Heart left ventricle (tissue), 16 donors: ENCODE data around the gene PTGDR2. TPM values are rescaled to one million over a fixed set of nuclear protein-coding genes. Genes with fewer than 3 reads are reported as not detected.

Experiments used
- ATAC-seq, 4 donors: fragments of 200-7000 bp; cut with Tn5 transposase; one replicate each; pipeline ENCODE4 v1.9.1; 2020 to 2022; ENCODE audit warnings: moderate library complexity in 4 of 4, mild to moderate bottlenecking in 3 of 4, moderate number of reproducible peaks in 1 of 4
- DNase-seq, 5 donors: peaks; one replicate each; pipeline ENCODE4 v3.0.0-alpha.2; 2020
- H3K27ac ChIP-seq, 12 donors: fragments of 200-600 bp; sonication (generic) in 4 of 12; one replicate each; pipeline versions ENCODE4 v1.5.0 to v1.8.0; 2016 to 2022; ENCODE audit warnings: mild to moderate bottlenecking in 2 of 12
- H3K27me3 ChIP-seq, 9 donors: fragments of 200-600 bp; sonication (generic) in 2 of 9; one replicate each; pipeline versions ENCODE4 v1.5.1 to v1.8.0; 2016 to 2022; ENCODE audit warnings: mild to moderate bottlenecking in 3 of 9
- H3K36me3 ChIP-seq, 9 donors: fragments of 200-600 bp; sonication (generic) in 2 of 9; one replicate each; pipeline versions ENCODE4 v1.5.0 to v1.8.0; 2018 to 2022; ENCODE audit warnings: mild to moderate bottlenecking in 2 of 9
- H3K4me1 ChIP-seq, 12 donors: fragments of 200-600 bp; sonication (generic) in 4 of 12; one replicate each; pipeline versions ENCODE4 v1.5.0 to v1.8.0; 2016 to 2022; ENCODE audit warnings: mild to moderate bottlenecking in 3 of 12
- H3K4me3 ChIP-seq, 12 donors: fragments of 200-600 bp; sonication (generic) in 4 of 12; one replicate each; pipeline versions ENCODE4 v1.5.0 to v1.8.0; 2017 to 2022; ENCODE audit warnings: mild to moderate bottlenecking in 9 of 12, moderate library complexity in 4 of 12
- H3K9me3 ChIP-seq, 12 donors: fragments of 200-600 bp; sonication (generic) in 4 of 12; one replicate each; pipeline versions ENCODE4 v1.5.0 to v1.8.0; 2016 to 2022; ENCODE audit warnings: mild to moderate bottlenecking in 1 of 12
- CTCF ChIP-seq, 12 donors: fragments of 200-600 bp; sonication (generic) in 4 of 12; IDR thresholded peaks; one replicate each; pipeline versions ENCODE4 v1.5.0 to v1.8.0; 2018 to 2022; ENCODE audit warnings: antibody characterized with exemption in 12 of 12, mild to moderate bottlenecking in 5 of 12
- POLR2A ChIP-seq, 2 donors: fragments of 450-650 bp; IDR thresholded peaks; one replicate each; pipeline ENCODE4 v1.6.1; 2017; ENCODE audit warnings: antibody characterized with exemption in 2 of 2, mild to moderate bottlenecking in 2 of 2, moderate library complexity in 2 of 2
- WGBS, 4 donors: extraction: QIAGEN DNeasy Blood & Tissue Kit in 2 of 4; methylation state at CpG; one replicate each; pipeline versions ENCODE4 v1.1.5 to v1.1.7; 2013 to 2018; 5-methylcytosine and 5-hydroxymethylcytosine counted together
- intact Hi-C, 10 donors: fragments of 100-400 bp; cut with DNase I; formaldehyde crosslinking; loops; one replicate each; pipeline versions ENCODE4 v1.11.1 to v1.14.2; 2022
- polyA plus RNA-seq, 2 donors: library from polyadenylated mRNA; stranded (reverse); fragments of 200-250 nt; gene quantifications; one replicate each; pipeline ENCODE4 v1.2.3, GENCODE V29; 2013
- total RNA-seq, 9 donors: library from RNA; depleted of rRNA in 2 of 9; stranded (reverse); fragments of >200 nt in 2 of 9; fragmentation: NEBNext Ultra II Directional in 3 of 9; extraction: Animal tissue kit (Norgen Biotek cat#: 25700) in 3 of 9; gene quantifications; one replicate each; pipeline versions ENCODE4 v1.1.0 to v1.2.4, GENCODE V29; 2016 to 2023
- donor health status: ischemic (EF 13 %, LVEDD 7.1; RV severe dilation, severe dysfunction).
- donor health status: healthy with polysubstance abuse.
- donor health status: DM: no; HTN: yes; CAD: no.
- donor health status: DM: no; HTN: no; CAD: no.
- donor health status: ischemic (EF 25% LVEDD 6.9; RV normal size, moderate dysfunction).
- donor health status: ischemic (EF 25% LVEDD 5.7; RV mildly dilated, moderate dysfunction).
- donor health status: healthy.
- donor health status: DM: yes; HTN: yes; CAD: no.
- donor health status: ischemic (EF 35%, LVEDD 5.7; RV mildly dilated, moderate dysfunction).
- donor health status: nonischemic (EF 11% LVEDD 7.7; RV severe dilation, severe dysfunction).
- donor health status: DM: yes; HTN: yes; CAD: no.
- donor health status: PGD.
- donor health status: ischemic (EF 29% LVEDD 5.4; RV normal size, mild dysfunction).
- donor health status: nonischemic (EF 23%, LVEDD 6.1; RV moderate dilation, normal function).

The PTGDR2 gene
- total and polyA plus RNA-seq, 11 donors = 0.61 to 7.9 (median 1.4) TPM

GRCh38 chr11:60809249-60809648 is 46.5 kb downstream of the PTGDR2 start:
- WGBS, 4 donors = 70 to 79% (median 77%) methylated on average over 3 of the region's 3 CpGs
- H3K27ac ChIP-seq = no peak overlapping the region
- peaks cover 0 to 5% (median 0%) of the 10 kb centered on the region in 12 donors for H3K4me1 ChIP-seq
- no peak overlapping the region for H3K4me3 ChIP-seq
- intact Hi-C loops = no loop called here
- H3K27me3 ChIP-seq = no peaks in the 10 kb centered on the region
- H3K9me3 ChIP-seq = no peaks in the 10 kb centered on the region
- H3K36me3 ChIP-seq = no peaks in the 10 kb centered on the region
- peak in 1 of 4 donors; percentile 23 for ATAC-seq
- DNase-seq = no peak
- TF ChIP-seq POLR2A (IDR thresholded peaks at IDR 0.05) (no peak), CTCF (IDR thresholded peaks at IDR 0.05) (no peak)

- Histone ChIP-seq H3K27ac (no peak overlapping the region), H3K4me1 (no peaks in the 10 kb centered on the region), H3K27me3 (peaks cover 0 to 3% (median 0%) of the 10 kb centered on the region in 9 donors), H3K36me3 (no peaks in the 10 kb centered on the region), H3K4me3 (no peak overlapping the region), H3K9me3 (no peaks in the 10 kb centered on the region)
- DNase-seq (no peak), ATAC-seq (no peak)
- intact Hi-C loops = no loop called here
- no peak for TF ChIP-seq CTCF (IDR thresholded peaks at IDR 0.05)
- TF ChIP-seq POLR2A (IDR thresholded peaks at IDR 0.05) = no peak
- WGBS, 4 donors = 75 to 82% (median 80%) methylated on average over 7 of the region's 7 CpGs
Observed at GRCh38 chr11:60803273-60803936, 52.3 kb downstream of the PTGDR2 start.

GRCh38 chr11:60801194-60801593 is 54.6 kb downstream of the PTGDR2 start:
- ATAC-seq (no peak), DNase-seq (no peak)
- no peaks in the 10 kb centered on the region for H3K36me3 ChIP-seq
- no peak overlapping the region for H3K27ac ChIP-seq
- 92 to 96% (median 92%) methylated on average over 10 of the region's 10 CpGs for WGBS, 4 donors
- intact Hi-C loops = no loop called here
- peaks cover 0 to 8% (median 0%) of the 10 kb centered on the region in 9 donors for H3K27me3 ChIP-seq
- no peaks in the 10 kb centered on the region for H3K9me3 ChIP-seq
- no peak overlapping the region for H3K4me3 ChIP-seq
- no peaks in the 10 kb centered on the region for H3K4me1 ChIP-seq
- no peak for TF ChIP-seq POLR2A (IDR thresholded peaks at IDR 0.05)
- no peak for TF ChIP-seq CTCF (IDR thresholded peaks at IDR 0.05)

Other genes starting within 250 kb of the PTGDR2 start
- gene MS4A8, start 156.3 kb downstream of the PTGDR2 start, total RNA-seq = not detected
- gene MS4A8, start 156.3 kb downstream of the PTGDR2 start, polyA plus RNA-seq = not detected
- not detected for gene MS4A18, start 131.2 kb downstream of the PTGDR2 start, total RNA-seq
- gene MS4A18, start 131.2 kb downstream of the PTGDR2 start, polyA plus RNA-seq = not detected
- not detected for gene MS4A15, start 99.1 kb downstream of the PTGDR2 start, total RNA-seq
- gene MS4A15, start 99.1 kb downstream of the PTGDR2 start, polyA plus RNA-seq = not detected
- not detected for gene MS4A10, start 70.6 kb downstream of the PTGDR2 start, total RNA-seq
- gene MS4A10, start 70.6 kb downstream of the PTGDR2 start, polyA plus RNA-seq = not detected
- 10 to 100 TPM in 5 of 9 donors, 1 to 10 TPM in 4; 6.0 to 26.7 (median 10.1) TPM for gene CCDC86, start 13.8 kb downstream of the PTGDR2 start, total RNA-seq
- 10 to 100 TPM in 1 of 2 donors, 1 to 10 TPM in 1; 8.1 to 33.3 TPM for gene CCDC86, start 13.8 kb downstream of the PTGDR2 start, polyA plus RNA-seq
- under 1 TPM in 2 of 9 donors, not detected in 7; 0.30 to 0.95 TPM for gene ZP1, start 11.6 kb upstream of the PTGDR2 start, total RNA-seq
- under 1 TPM; 0.15 to 0.33 TPM for gene ZP1, start 11.6 kb upstream of the PTGDR2 start, polyA plus RNA-seq
- 10 to 100 TPM; 30.8 to 72.0 (median 40.8) TPM for gene PRPF19, start 50.6 kb upstream of the PTGDR2 start, total RNA-seq
- gene PRPF19, start 50.6 kb upstream of the PTGDR2 start, polyA plus RNA-seq = 10 to 100 TPM; 35.5 to 62.2 TPM
- gene TMEM109, start 58.2 kb upstream of the PTGDR2 start, total RNA-seq = 100 to 1,000 TPM in 4 of 9 donors, 10 to 100 TPM in 5; 82.9 to 123 (median 96.3) TPM
- gene TMEM109, start 58.2 kb upstream of the PTGDR2 start, polyA plus RNA-seq = 100 to 1,000 TPM in 1 of 2 donors, 10 to 100 TPM in 1; 71.8 to 131 TPM
- gene TMEM132A, start 68.5 kb upstream of the PTGDR2 start, total RNA-seq = 10 to 100 TPM in 2 of 9 donors, 1 to 10 TPM in 7; 3.1 to 16.1 (median 8.5) TPM
- 1 to 10 TPM; 7.0 to 8.9 TPM for gene TMEM132A, start 68.5 kb upstream of the PTGDR2 start, polyA plus RNA-seq
- gene SLC15A3, start 96.2 kb upstream of the PTGDR2 start, total RNA-seq = 10 to 100 TPM; 11.9 to 85.1 (median 19.1) TPM
- gene SLC15A3, start 96.2 kb upstream of the PTGDR2 start, polyA plus RNA-seq = 10 to 100 TPM; 14.8 to 26.4 TPM
- 1 to 10 TPM in 2 of 9 donors, under 1 TPM in 6, not detected in 1; 0.12 to 6.1 (median 0.40) TPM for gene CD6, start 115.7 kb upstream of the PTGDR2 start, total RNA-seq
- gene CD6, start 115.7 kb upstream of the PTGDR2 start, polyA plus RNA-seq = under 1 TPM; 0.08 to 0.19 TPM
- 1 to 10 TPM in 2 of 9 donors, under 1 TPM in 6, not detected in 1; 0.12 to 6.0 (median 0.23) TPM for gene CD5, start 246.5 kb upstream of the PTGDR2 start, total RNA-seq
- under 1 TPM in 1 of 2 donors, not detected in 1; 0.10 TPM for gene CD5, start 246.5 kb upstream of the PTGDR2 start, polyA plus RNA-seq